NCI-H1105 (cell line): ENCODE results near the gene ABTB2.

Source experiments
- DNase-seq: peaks from one replicate; lab custom pipeline; 2025; lab: John Stamatoyannopoulos, UW

Gene ABTB2

GRCh38 chr11:34209809-34210208 lies 148.0 kb downstream of the ABTB2 start:
- no peak for DNase-seq

- no peak for DNase-seq
Observed at GRCh38 chr11:34208266-34209135, 149.3 kb downstream of the ABTB2 start.

GRCh38 chr11:34207487-34208180 lies 150.2 kb downstream of the ABTB2 start:
- no peak for DNase-seq

- DNase-seq = no peak
Observed at GRCh38 chr11:34206407-34207300, 151.2 kb downstream of the ABTB2 start.

GRCh38 chr11:34205326-34206035 lies 152.3 kb downstream of the ABTB2 start:
- DNase-seq = no peak

- no peak for DNase-seq
Observed at GRCh38 chr11:34204396-34205279, 153.2 kb downstream of the ABTB2 start.

GRCh38 chr11:34203377-34203871 lies 154.4 kb downstream of the ABTB2 start:
- DNase-seq = no peak

- DNase-seq = no peak
Observed at GRCh38 chr11:34201129-34201528, 156.7 kb downstream of the ABTB2 start.

- DNase-seq = no peak
Observed at GRCh38 chr11:34199525-34199924, 158.3 kb downstream of the ABTB2 start.

GRCh38 chr11:34198523-34198922 lies 159.3 kb downstream of the ABTB2 start:
- DNase-seq = no peak

GRCh38 chr11:34197256-34197655 lies 160.6 kb downstream of the ABTB2 start:
- no peak for DNase-seq

GRCh38 chr11:34194576-34195335 lies 163.1 kb downstream of the ABTB2 start:
- DNase-seq = no peak

GRCh38 chr11:34192481-34193401 lies 165.1 kb downstream of the ABTB2 start:
- no peak for DNase-seq

- no peak for DNase-seq
Observed at GRCh38 chr11:34191578-34191977, 166.2 kb downstream of the ABTB2 start.

GRCh38 chr11:34190192-34191139 lies 167.3 kb downstream of the ABTB2 start:
- no peak for DNase-seq

GRCh38 chr11:34189191-34189590 lies 168.6 kb downstream of the ABTB2 start:
- DNase-seq = no peak

GRCh38 chr11:34188181-34188580 lies 169.6 kb downstream of the ABTB2 start:
- DNase-seq = no peak
